Mesendoderm (in vitro differentiated cells): ENCODE data around the gene LRRC3.

Experiments
- DNase-seq: peaks from one replicate; pipeline ENCODE4 v3.0.0; 2013
- H2AK5ac ChIP-seq: 2 replicates; pipeline ENCODE4 v1.6.1; 2013; ENCODE audit warnings: low read length, inconsistent platforms
- H2BK120ac ChIP-seq: 2 replicates; pipeline ENCODE4 v1.6.1; 2013; ENCODE audit warnings: low read depth, mild to moderate bottlenecking, low read length, moderate library complexity, mixed read lengths
- H2BK15ac ChIP-seq: replicated peaks from 2 replicates; pipeline ENCODE4 v1.6.1; 2013; ENCODE audit warnings: low read depth, mild to moderate bottlenecking, moderate library complexity
- H2BK5ac ChIP-seq: 2 replicates; pipeline ENCODE4 v1.6.1; 2013; ENCODE audit warnings: low read length, inconsistent platforms
- H3K18ac ChIP-seq: 2 replicates; pipeline ENCODE4 v1.6.1; 2013; ENCODE audit warnings: mild to moderate bottlenecking, low read length, mixed read lengths
- H3K23ac ChIP-seq: one replicate; pipeline ENCODE4 v1.6.1; 2013; ENCODE audit warnings: low read length
- H3K27ac ChIP-seq: 2 replicates; pipeline ENCODE4 v1.5.1; 2013; ENCODE audit warnings: low read depth, mild to moderate bottlenecking, inconsistent platforms, low read length, moderate library complexity
- H3K27me3 ChIP-seq: 2 replicates; pipeline ENCODE4 v1.6.1; 2013; ENCODE audit warnings: low read length, control low read depth, mild to moderate bottlenecking, inconsistent platforms; ENCODE audit not compliant: insufficient read depth, poor library complexity
- H3K36me3 ChIP-seq: 2 replicates; pipeline ENCODE4 v1.6.1; 2013; ENCODE audit warnings: low read length, inconsistent platforms; ENCODE audit not compliant: control insufficient read depth, insufficient read depth
- H3K4ac ChIP-seq: one replicate; pipeline ENCODE4 v1.6.1; 2013; ENCODE audit warnings: low read depth, mild to moderate bottlenecking, low read length, moderate library complexity
- H3K4me1 ChIP-seq: 2 replicates; pipeline ENCODE4 v1.6.1; 2013; ENCODE audit warnings: low read depth, low read length, inconsistent platforms; ENCODE audit not compliant: control insufficient read depth
- H3K4me2 ChIP-seq: 2 replicates; pipeline ENCODE4 v1.6.1; 2013; ENCODE audit warnings: low read length
- H3K4me3 ChIP-seq: 2 replicates; pipeline ENCODE4 v1.5.1; 2013; ENCODE audit warnings: mild to moderate bottlenecking, low read length
- H3K56ac ChIP-seq: one replicate; pipeline ENCODE4 v1.6.1; 2013; ENCODE audit warnings: low read length
- H3K79me1 ChIP-seq: 2 replicates; pipeline ENCODE4 v1.6.1; 2013; ENCODE audit warnings: low read length, inconsistent platforms
- H3K79me2 ChIP-seq: 2 replicates; pipeline ENCODE4 v1.6.1; 2013; ENCODE audit warnings: mild to moderate bottlenecking, low read length; ENCODE audit not compliant: control insufficient read depth, insufficient read depth
- H3K9ac ChIP-seq: 2 replicates; pipeline ENCODE4 v1.6.1; 2013; ENCODE audit warnings: low read length, inconsistent platforms
- H4K5ac ChIP-seq: one replicate; pipeline ENCODE4 v1.6.1; 2013; ENCODE audit warnings: low read length
- H4K8ac ChIP-seq: one replicate; pipeline ENCODE4 v1.6.1; 2013; ENCODE audit warnings: low read depth, mild to moderate bottlenecking, control low read depth, low read length, moderate library complexity
- WGBS: extraction: QIAGEN DNeasy Blood & Tissue Kit; methylation state at CpG from one replicate; pipeline ENCODE4 v1.1.7; 2013; ENCODE audit warnings: low lambda C conversion rate, missing lambda C conversion rate; ENCODE audit not compliant: insufficient coverage; ENCODE audit errors: extremely low coverage; 5-methylcytosine and 5-hydroxymethylcytosine counted together

The LRRC3 gene

DNA sequence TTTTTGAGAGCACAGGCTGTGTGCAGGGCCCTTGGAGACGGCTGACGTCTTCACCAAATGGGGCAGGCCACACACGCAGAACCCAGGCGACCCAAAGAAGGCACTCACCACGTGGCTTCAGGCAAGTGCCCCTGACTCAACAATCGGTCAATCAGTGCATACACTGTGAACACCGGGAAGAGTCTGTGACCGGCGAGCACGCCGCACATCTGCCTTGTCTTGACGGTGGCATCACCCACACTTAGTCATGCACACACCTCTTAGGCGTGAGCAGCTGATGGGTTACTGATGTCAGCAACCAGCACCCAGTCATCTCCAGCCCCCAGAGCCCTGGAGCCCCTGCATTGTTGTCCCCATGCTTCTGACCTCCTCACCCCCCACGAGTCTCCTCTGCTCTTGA, 4.9 kb upstream of the LRRC3 start:
- H4K5ac ChIP-seq, result no peak overlapping the region
- no peak overlapping the region for H3K18ac ChIP-seq
- H3K27me3 ChIP-seq, result no peaks in the 10 kb centered on the region
- WGBS, result no CpG with 5 or more reads among the region's 14 CpGs
- H3K79me2 ChIP-seq, result no peaks in the 10 kb centered on the region
- no peak overlapping the region for H2BK15ac ChIP-seq
- no peak overlapping the region for H4K8ac ChIP-seq
- no peak overlapping the region for H3K27ac ChIP-seq
- no peak overlapping the region for H3K4ac ChIP-seq
- H3K36me3 ChIP-seq, result no peaks in the 10 kb centered on the region
- H3K4me3 ChIP-seq, result no peak overlapping the region
- no peak overlapping the region for H2AK5ac ChIP-seq
- DNase-seq, result no peak
- H2BK120ac ChIP-seq, result no peak overlapping the region
- no peak overlapping the region for H3K56ac ChIP-seq
- no peak overlapping the region for H3K4me2 ChIP-seq
- no peak overlapping the region for H3K9ac ChIP-seq
- H3K79me1 ChIP-seq, result no peaks in the 10 kb centered on the region
- H3K23ac ChIP-seq, result no peak overlapping the region
- H3K4me1 ChIP-seq, result no peaks in the 10 kb centered on the region
- no peak overlapping the region for H2BK5ac ChIP-seq

DNA sequence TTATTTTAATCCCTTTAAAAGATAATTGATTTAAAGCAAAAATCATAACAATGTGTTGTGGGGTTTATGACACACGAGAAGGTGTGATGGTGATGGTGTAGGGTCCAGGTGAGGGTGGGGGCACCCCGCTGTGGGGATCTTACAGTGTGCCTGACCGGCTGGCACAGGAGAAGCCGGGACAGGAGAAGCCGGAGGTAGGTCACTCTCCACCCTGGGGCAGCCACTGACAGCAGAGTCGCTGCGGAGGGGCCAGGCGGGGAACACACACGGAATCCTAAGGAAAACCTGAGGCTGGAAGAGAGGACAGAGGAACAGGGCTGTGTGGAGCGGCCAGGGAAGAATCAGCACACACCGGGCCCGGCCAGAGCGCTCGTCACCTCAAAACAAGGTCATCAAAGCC, 4.3 kb upstream of the LRRC3 start:
- Histone ChIP-seq H2BK15ac (no peak overlapping the region), H3K23ac (no peak overlapping the region), H3K4me2 (no peak overlapping the region), H2BK120ac (no peak overlapping the region), H3K56ac (no peak overlapping the region), H2BK5ac (no peak overlapping the region), H3K27ac (no peak overlapping the region), H3K4ac (no peak overlapping the region), H2AK5ac (no peak overlapping the region), H3K79me2 (no peaks in the 10 kb centered on the region), H3K18ac (no peak overlapping the region), H4K5ac (no peak overlapping the region), H3K79me1 (no peaks in the 10 kb centered on the region), H3K4me1 (no peaks in the 10 kb centered on the region), H4K8ac (no peak overlapping the region), H3K36me3 (no peaks in the 10 kb centered on the region), H3K27me3 (no peaks in the 10 kb centered on the region), H3K9ac (no peak overlapping the region), H3K4me3 (no peak overlapping the region)
- no CpG with 5 or more reads among the region's 14 CpGs for WGBS
- DNase-seq, result no peak

DNA sequence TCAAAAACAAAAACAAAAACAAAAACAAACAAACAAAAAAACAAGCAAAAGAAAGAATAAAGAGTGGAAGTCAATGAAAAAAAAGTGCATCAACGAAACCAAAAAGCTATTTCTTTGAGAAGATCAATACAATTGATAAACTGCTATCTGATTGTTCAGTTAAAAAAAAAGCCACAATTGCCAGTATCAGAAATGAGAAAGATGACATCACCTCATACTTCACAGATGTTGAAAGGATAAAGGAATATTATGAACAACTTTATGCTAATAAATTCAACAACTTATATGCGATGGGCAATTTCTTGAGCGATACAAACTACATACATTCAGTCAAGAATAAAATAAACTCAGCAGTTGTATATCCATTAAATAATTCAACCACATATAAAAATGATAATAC, 2.2 kb upstream of the LRRC3 start:
- no peak overlapping the region for H3K4me3 ChIP-seq
- no peak overlapping the region for H2AK5ac ChIP-seq
- no peak for DNase-seq

DNA sequence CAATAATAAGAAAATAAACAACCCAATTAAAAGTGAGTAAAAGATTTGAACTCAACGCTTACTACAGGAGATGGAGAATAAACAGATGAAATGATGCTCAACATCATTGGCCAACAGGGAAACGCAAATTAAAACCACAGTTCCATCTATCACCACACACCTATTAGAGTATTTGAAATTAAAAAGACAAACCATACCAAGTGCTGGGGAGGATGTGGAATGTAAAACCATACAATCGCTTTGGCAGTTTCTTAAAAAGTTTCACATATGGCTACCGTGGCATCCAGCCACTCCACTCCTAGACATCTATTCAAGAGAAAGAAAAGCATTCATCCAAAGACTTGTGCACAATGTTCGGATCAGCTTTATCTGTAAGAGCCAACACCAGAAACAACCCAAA, 1.3 kb upstream of the LRRC3 start:
- no peak overlapping the region for H3K4ac ChIP-seq
- no peak overlapping the region for H3K23ac ChIP-seq
- no peak overlapping the region for H3K56ac ChIP-seq
- no peak overlapping the region for H4K5ac ChIP-seq
- H2AK5ac ChIP-seq, result no peak overlapping the region
- no peak overlapping the region for H2BK15ac ChIP-seq
- H3K36me3 ChIP-seq, result no peaks in the 10 kb centered on the region
- no peak for DNase-seq
- H3K4me2 ChIP-seq, result no peak overlapping the region
- no peak overlapping the region for H2BK5ac ChIP-seq
- no peak overlapping the region for H3K4me3 ChIP-seq
- H3K18ac ChIP-seq, result no peak overlapping the region
- H3K4me1 ChIP-seq, result no peaks in the 10 kb centered on the region
- H3K79me2 ChIP-seq, result no peaks in the 10 kb centered on the region
- no peak overlapping the region for H3K9ac ChIP-seq
- H4K8ac ChIP-seq, result no peak overlapping the region
- H3K27ac ChIP-seq, result no peak overlapping the region
- WGBS, result no CpG with 5 or more reads among the region's 5 CpGs
- no peak overlapping the region for H2BK120ac ChIP-seq
- H3K79me1 ChIP-seq, result peaks cover 2% of the 10 kb centered on the region
- H3K27me3 ChIP-seq, result no peaks in the 10 kb centered on the region

More for the DNA sequence above, 2.2 kb upstream of the LRRC3 start:
- Histone ChIP-seq H3K4me1 (no peaks in the 10 kb centered on the region), H3K79me2 (no peaks in the 10 kb centered on the region), H2BK5ac (no peak overlapping the region), H2BK120ac (no peak overlapping the region), H3K4me2 (no peak overlapping the region), H3K56ac (no peak overlapping the region), H3K27ac (no peak overlapping the region), H3K23ac (no peak overlapping the region), H3K9ac (no peak overlapping the region), H2BK15ac (no peak overlapping the region), H4K5ac (no peak overlapping the region), H3K79me1 (no peaks in the 10 kb centered on the region), H3K4ac (no peak overlapping the region), H4K8ac (no peak overlapping the region), H3K36me3 (no peaks in the 10 kb centered on the region), H3K18ac (no peak overlapping the region), H3K27me3 (no peaks in the 10 kb centered on the region)
- no CpG with 5 or more reads among the region's 3 CpGs for WGBS

DNA sequence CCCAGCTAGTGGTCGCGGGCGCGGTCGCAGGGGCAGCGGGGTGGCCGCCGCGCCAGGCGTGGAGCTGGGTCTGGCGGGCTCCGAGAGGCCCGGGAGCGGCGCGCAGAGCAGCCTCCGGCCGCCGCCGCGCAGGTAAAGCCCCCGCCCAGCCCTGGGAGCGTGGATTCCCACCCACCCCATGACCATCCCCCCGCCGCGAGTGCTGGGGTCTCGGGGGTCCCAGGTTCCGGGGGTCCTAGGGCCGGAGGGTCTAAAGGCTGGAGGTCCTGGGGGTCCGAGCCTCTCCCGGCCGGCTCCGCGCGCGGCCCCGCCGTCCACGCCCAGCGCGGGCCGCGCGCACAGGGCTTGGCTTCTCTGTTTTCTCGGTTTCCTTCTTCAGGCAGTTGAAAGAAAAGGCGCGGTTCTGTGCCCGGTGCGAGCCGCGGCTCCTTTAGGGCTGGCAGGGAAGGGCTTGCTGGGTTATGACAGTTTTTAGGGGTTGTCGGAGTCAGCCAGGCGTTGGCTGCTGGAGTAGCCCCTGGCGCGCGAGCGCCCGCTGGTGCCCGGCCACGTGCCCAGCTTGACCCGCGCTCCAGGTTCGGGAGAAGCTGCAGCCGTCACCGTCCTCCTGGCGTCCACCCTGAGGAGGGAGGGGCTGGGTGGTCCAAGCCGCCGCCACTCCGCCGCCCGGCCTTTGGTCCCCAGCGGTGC, 359 bp downstream of the LRRC3 start:
- DNase-seq, result peak; percentile 37
- Histone ChIP-seq H3K79me1 (peaks cover 2% of the 10 kb centered on the region), H2BK120ac (no peak overlapping the region), H3K36me3 (no peaks in the 10 kb centered on the region), H3K27me3 (no peaks in the 10 kb centered on the region), H3K4me3 (peak overlapping the region; percentile 54), H4K8ac (no peak overlapping the region), H3K27ac (no peak overlapping the region), H3K4me2 (peak overlapping the region; percentile 84), H3K4me1 (no peaks in the 10 kb centered on the region), H2BK15ac (no peak overlapping the region), H4K5ac (no peak overlapping the region), H3K4ac (no peak overlapping the region), H3K9ac (peak overlapping the region; percentile 68), H2AK5ac (no peak overlapping the region), H3K56ac (peak overlapping the region; percentile 79), H3K23ac (no peak overlapping the region), H2BK5ac (no peak overlapping the region), H3K18ac (peak overlapping the region; percentile 51), H3K79me2 (no peaks in the 10 kb centered on the region)
- WGBS, result no CpG with 5 or more reads among the region's 72 CpGs
